HepG2 (cell line): Measurements from ENCODE around the gene ZNF658. TPM values are rescaled to one million over a fixed set of nuclear protein-coding genes. Genes with fewer than 3 reads are reported as not detected.
"Not testable (repeated sequence)": the region's sequence is repeated elsewhere in the genome, so short reads cannot be mapped to it uniquely, and the experiment has no call there.

ENCODE experiments used
- ATAC-seq: fragments of 200-7000 bp; cut with Tn5 transposase; 3 replicates; pipeline ENCODE4 v1.9.1; 2020; ENCODE audit warnings: mild to moderate bottlenecking, moderate library complexity
- BruUV-seq: library from RNA; stranded (reverse); fragments of 400-500 nt; replicated peaks from 2 replicates; lab custom pipeline; 2021; lab: Mats Ljungman, UMichigan
- CTCF ChIA-PET: fragments of 300-600 bp; formaldehyde crosslinking; extraction: SDS; loops from one replicate; lab custom pipeline; 2021; ENCODE audit warnings: low total read pairs, inconsistent platforms, low intra/inter-chr PET ratio; lab: Yijun Ruan, JAX
- POLR2A ChIA-PET: fragments of 350-600 bp; sonication (Branson Sonifier 250); formaldehyde crosslinking; loops from one replicate; lab custom pipeline; 2020; ENCODE audit warnings: antibody characterized with exemption, inconsistent platforms; lab: Yijun Ruan, JAX
- DNase-seq: peaks from one replicate; pipeline ENCODE4 v3.0.0-alpha.2; 2015; ENCODE audit warnings: low spot score
- FAIRE-seq: peaks from 3 replicates; lab custom pipeline; 2011; peaks lifted over from hg19 to GRCh38; lab: Jason Lieb, UNC
- H2AFZ ChIP-seq: one replicate; pipeline ENCODE4 v1.6.1; 2011; ENCODE audit warnings: low read length, inconsistent platforms
- H3K27ac ChIP-seq: fragments of 300-600 bp; 3 replicates; pipeline ENCODE4 v1.8.0; 2011; ENCODE audit warnings: mixed run types, mild to moderate bottlenecking, mixed read lengths, low read length, inconsistent platforms; ENCODE audit not compliant: insufficient read depth; ENCODE audit errors: extremely low read length
- H3K27me3 ChIP-seq, 2 experiments: fragments of 200-600 bp in 1 of 2; 2 replicates in 1 of 2; 3 replicates in 1 of 2; pipeline versions ENCODE4 v1.6.0 to v1.8.0; 2011; ENCODE audit warnings: low read length in 2 of 2, mild to moderate bottlenecking in 2 of 2, moderate library complexity in 2 of 2, inconsistent platforms in 1 of 2; ENCODE audit not compliant: insufficient read depth in 2 of 2, control insufficient read depth in 1 of 2
- H3K36me3 ChIP-seq, 2 experiments: fragments of 200-600 bp in 1 of 2; replicated peaks in 1 of 2; 2 replicates in 1 of 2; 3 replicates in 1 of 2; pipeline versions ENCODE4 v1.5.1 to v1.8.0; 2011; ENCODE audit warnings: low read length in 2 of 2, inconsistent platforms in 1 of 2; ENCODE audit not compliant: insufficient read depth in 2 of 2, control insufficient read depth in 1 of 2
- H3K4me1 ChIP-seq: 2 replicates; pipeline ENCODE4 v1.5.1; 2012; ENCODE audit warnings: low read length, inconsistent platforms; ENCODE audit not compliant: insufficient read depth
- H3K4me2 ChIP-seq: 2 replicates; pipeline ENCODE4 v1.6.0; 2011; ENCODE audit warnings: low read depth, low read length, inconsistent platforms
- H3K4me3 ChIP-seq, 3 experiments: fragments of 200-600 bp in 1 of 3; sonication (generic), shearing (Covaris generic) in 1 of 3; replicated peaks in 1 of 3; 2 replicates each; pipeline ENCODE4 v1.5.1; 2011 to 2016; ENCODE audit warnings: low read length in 3 of 3, inconsistent platforms in 2 of 3, low read depth in 2 of 3, mild to moderate bottlenecking in 2 of 3, control low read depth in 1 of 3, mixed read lengths in 1 of 3; ENCODE audit not compliant: insufficient read depth in 1 of 3
- H3K79me2 ChIP-seq: one replicate; pipeline ENCODE4 v1.6.1; 2011; ENCODE audit warnings: low read length, inconsistent platforms; ENCODE audit not compliant: insufficient read depth
- H3K9ac ChIP-seq: 2 replicates; pipeline ENCODE4 v1.6.0; 2011; ENCODE audit warnings: mild to moderate bottlenecking, low read depth, low read length, inconsistent platforms; ENCODE audit not compliant: insufficient read depth
- H3K9me3 ChIP-seq: 2 replicates; pipeline ENCODE4 v1.5.1; 2012; ENCODE audit warnings: mild to moderate bottlenecking, low read length
- H4K20me1 ChIP-seq: 2 replicates; pipeline ENCODE4 v1.6.0; 2011; ENCODE audit warnings: inconsistent platforms, mild to moderate bottlenecking, low read length, moderate library complexity; ENCODE audit not compliant: insufficient read depth
- WGBS: methylation state at CpG from one replicate; pipeline ENCODE4 v1.1.6; 2017; ENCODE audit warnings: low lambda C conversion rate; 5-methylcytosine and 5-hydroxymethylcytosine counted together
- in situ Hi-C: cut with HindIII; loops from 2 replicates; pipeline ENCODE4 v1.10.0; 2017; ENCODE audit warnings: low pct_unique_long_range_greater_than_20kb; ENCODE audit not compliant: extremely low pct_ligation_motif_present
- intact Hi-C: fragments of 100-400 bp; cut with micrococcal nuclease; formaldehyde crosslinking; loops from one replicate; pipeline ENCODE4 v1.10.0; 2022; ENCODE audit not compliant: unreplicated experiment
- polyA plus RNA-seq, 8 experiments: library from polyadenylated mRNA; depleted of rRNA in 3 of 8; stranded (reverse) in 7 of 8; unstranded in 1 of 8; fragments of >200 nt; fragmentation: Illumina TruSeq in 4 of 8; extraction: Trizol in 4 of 8; gene quantifications; 2 replicates each; pipeline versions ENCODE4 v1.2.1 to v1.2.3, GENCODE V29; 2011 to 2016; ENCODE audit warnings: low read depth in 4 of 8, missing spikeins in 1 of 8, mixed read lengths in 1 of 8; ENCODE audit not compliant: insufficient read depth in 1 of 8
- total RNA-seq, 5 experiments: library from RNA; depleted of rRNA; stranded (reverse); fragments of >200 nt; fragmentation: Illumina TruSeq; extraction: Trizol; gene quantifications; 2 replicates each; pipeline ENCODE4 v1.2.3, GENCODE V29; 2016; ENCODE audit warnings: low read depth in 1 of 5

Gene ZNF658
- total and polyA plus RNA-seq, 2 of the 13 experiments (the other 11 are each of a cell fraction or from before 2014, with no cell fraction given): 0.73 to 3.5 TPM

GRCh38 chr9:66890334-66890733, 10.2 kb upstream of the ZNF658 start:
- in situ Hi-C loops, CTCF ChIA-PET, FAIRE-seq, H4K20me1 ChIP-seq, H3K27me3 ChIP-seq, H3K4me2 ChIP-seq, H3K9ac ChIP-seq, H3K27ac ChIP-seq, H2AFZ ChIP-seq, BruUV-seq, intact Hi-C loops, ATAC-seq, DNase-seq, H3K9me3 ChIP-seq, H3K36me3 ChIP-seq, H3K4me3 ChIP-seq, H3K4me1 ChIP-seq, POLR2A ChIA-PET, H3K79me2 ChIP-seq: not testable (repeated sequence)
- 27% methylated on average over 1 of the region's 1 CpG for WGBS

- H3K9me3 ChIP-seq, H3K27ac ChIP-seq, intact Hi-C loops, in situ Hi-C loops, H3K36me3 ChIP-seq, CTCF ChIA-PET, H3K4me1 ChIP-seq, POLR2A ChIA-PET, FAIRE-seq, H3K79me2 ChIP-seq, H2AFZ ChIP-seq, H3K27me3 ChIP-seq, H4K20me1 ChIP-seq, DNase-seq: not testable (repeated sequence)
- TSS peak; percentile 80 for BruUV-seq
- WGBS: 2% methylated on average over 5 of the region's 8 CpGs
- Histone ChIP-seq H3K4me3 (peak overlapping the region; percentile 12 to 55 (median 54); a peak in 5 of 6 replicates), H3K4me2 (peak overlapping the region; percentile 58), H3K9ac (peak overlapping the region; percentile 46; the same call in 1 of the 2 replicates)
- peak; percentile 72 for ATAC-seq
Measured at GRCh38 chr9:66901141-66901540, 616 bp downstream of the ZNF658 start.

- BruUV-seq, intact Hi-C loops: not testable (repeated sequence)
Measured at GRCh38 chr9:66909560-66909959, 9.0 kb downstream of the ZNF658 start.

GRCh38 chr9:66920072-66920471, 19.5 kb downstream of the ZNF658 start:
- H3K27ac ChIP-seq, ATAC-seq, H3K4me1 ChIP-seq, H3K36me3 ChIP-seq, H3K4me3 ChIP-seq, H4K20me1 ChIP-seq, H3K9me3 ChIP-seq, intact Hi-C loops, FAIRE-seq, H2AFZ ChIP-seq, POLR2A ChIA-PET, H3K27me3 ChIP-seq, BruUV-seq, DNase-seq, CTCF ChIA-PET, H3K9ac ChIP-seq, H3K4me2 ChIP-seq, H3K79me2 ChIP-seq, in situ Hi-C loops: not testable (repeated sequence)
- 80% methylated on average over 4 of the region's 4 CpGs for WGBS

More at GRCh38 chr9:66909560-66909959, 9.0 kb downstream of the ZNF658 start:
- H2AFZ ChIP-seq, H3K4me1 ChIP-seq, H3K27me3 ChIP-seq, H4K20me1 ChIP-seq, POLR2A ChIA-PET, DNase-seq, CTCF ChIA-PET, FAIRE-seq, ATAC-seq, H3K9me3 ChIP-seq, H3K27ac ChIP-seq, H3K4me3 ChIP-seq, H3K36me3 ChIP-seq, H3K4me2 ChIP-seq, H3K9ac ChIP-seq, in situ Hi-C loops, H3K79me2 ChIP-seq: not testable (repeated sequence)
- 95% methylated on average over 1 of the region's 2 CpGs for WGBS
